Omental fat pad (tissue), 4 donors: ENCODE measurements around the gene PKN1. TPM values are rescaled to one million over a fixed set of nuclear protein-coding genes. Genes with fewer than 3 reads are reported as not detected.

Experiments used
- ATAC-seq: fragments of 150-250 bp; one replicate; pipeline ENCODE4 v1.9.1; 2016; ENCODE audit warnings: mild to moderate bottlenecking, moderate library complexity; ENCODE audit not compliant: low FRiP score
- DNase-seq: peaks from one replicate; pipeline ENCODE4 v3.0.0-alpha.2; 2019; ENCODE audit warnings: low spot score
- CTCF ChIP-seq, 3 donors: fragments of 450-650 bp; IDR thresholded peaks; one replicate each; pipeline ENCODE4 v1.5.1; 2016 to 2017; ENCODE audit warnings: antibody characterized with exemption in 3 of 3, mild to moderate bottlenecking in 3 of 3, moderate library complexity in 2 of 3
- total RNA-seq, 4 donors: library from RNA; depleted of rRNA; stranded (reverse); fragments of >200 nt; gene quantifications; one replicate each; pipeline ENCODE4 v1.1.0, GENCODE V29; 2016

The PKN1 gene
- total RNA-seq, 4 donors from 2014 or later, result 47.3 to 104 (median 85.0) TPM

DNA sequence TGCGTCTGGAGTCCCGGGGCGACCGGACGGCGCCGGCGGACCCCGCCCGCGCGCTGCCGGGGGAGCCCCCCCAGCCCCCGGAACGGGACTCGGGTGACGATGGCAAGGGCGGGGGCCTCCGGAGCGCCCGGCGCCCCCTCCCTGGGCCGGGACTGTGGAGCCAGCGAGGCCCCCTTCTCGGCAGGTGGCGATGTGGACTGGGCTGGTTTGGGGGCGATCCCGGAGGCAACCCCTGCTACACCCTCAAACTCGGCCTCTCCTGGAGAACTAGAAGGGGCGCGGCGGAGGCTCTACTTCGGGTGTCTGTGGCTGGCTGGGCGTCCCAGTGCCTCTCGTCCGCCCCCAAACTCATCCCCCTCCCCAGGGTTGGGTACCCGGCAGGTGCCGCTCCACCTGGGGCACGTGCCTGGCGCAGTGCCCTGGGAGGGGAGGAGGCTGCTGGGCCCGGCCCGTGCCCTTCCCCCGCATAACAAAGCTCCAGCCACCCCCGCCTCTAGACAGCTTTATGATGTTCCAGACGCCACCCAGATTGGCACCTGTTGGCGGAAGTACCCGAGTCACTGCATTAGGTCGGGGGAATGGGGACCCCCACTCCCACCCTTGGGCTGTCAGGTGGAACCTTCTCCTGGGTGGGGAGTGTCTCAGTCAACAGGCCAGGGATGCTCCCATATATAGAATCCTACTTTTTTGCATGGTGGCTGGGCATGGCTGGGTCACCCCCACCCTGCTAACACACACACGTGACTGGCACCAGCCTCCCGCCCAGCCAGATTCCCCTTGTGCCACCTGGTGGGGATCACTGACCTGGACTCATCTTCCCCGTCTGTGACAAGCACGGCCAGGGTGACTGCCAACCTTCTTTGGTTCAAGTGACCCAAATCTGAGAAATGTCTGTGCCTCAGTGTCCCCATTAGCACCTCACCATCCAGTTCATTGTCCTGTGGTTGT, 722 bp downstream of the PKN1 start:
- ATAC-seq (peak; percentile 3), DNase-seq (no peak)
- TF ChIP-seq CTCF (IDR thresholded peaks at IDR 0.05), result no peak

DNA sequence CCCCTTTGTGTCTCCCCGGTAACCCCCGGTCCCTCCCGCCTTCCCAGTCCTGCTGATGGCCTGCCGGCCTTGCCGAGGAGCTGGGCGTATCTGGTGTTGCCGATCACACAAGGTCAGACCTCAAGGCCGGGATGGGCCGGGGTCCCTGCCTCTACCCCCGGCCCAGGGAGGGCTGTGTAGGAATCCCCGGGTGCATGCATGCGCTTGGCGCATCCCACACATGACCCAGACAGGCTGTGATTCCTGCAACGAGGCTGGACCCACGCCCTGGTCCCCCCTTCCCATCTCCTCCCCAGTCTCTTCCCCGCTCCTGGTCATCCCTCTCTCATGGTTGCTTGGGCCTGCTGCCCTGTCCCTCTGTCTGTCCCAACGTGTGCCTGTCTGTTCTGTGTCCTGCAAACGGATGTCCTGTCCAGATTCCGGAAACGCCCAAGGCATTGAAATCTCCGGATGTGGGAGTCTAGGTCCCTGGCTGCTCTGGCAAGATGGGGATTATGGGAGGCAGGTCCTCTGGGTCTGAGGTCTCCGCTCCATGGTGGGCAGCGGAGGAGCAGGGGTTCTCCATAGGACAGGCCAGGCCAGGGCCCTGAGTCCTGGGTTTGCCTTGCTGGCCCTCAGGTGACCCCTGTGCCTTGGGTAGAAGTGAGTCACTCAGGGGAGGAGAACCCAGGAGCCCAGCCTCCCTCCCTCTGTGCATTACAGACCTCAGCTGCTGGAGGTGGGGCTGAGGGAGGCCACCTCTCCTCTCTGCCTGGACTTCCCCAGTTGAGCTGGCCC, 1.6 kb downstream of the PKN1 start:
- ATAC-seq (peak; percentile 94), DNase-seq (no peak)
- no peak for TF ChIP-seq CTCF (IDR thresholded peaks at IDR 0.05)

- DNase-seq, result no peak
- no peak for TF ChIP-seq CTCF (IDR thresholded peaks at IDR 0.05)
- ATAC-seq, result no peak
These were observed 2.4 kb downstream of the PKN1 start for GRCh38 chr19:14435320-14436050.

DNA sequence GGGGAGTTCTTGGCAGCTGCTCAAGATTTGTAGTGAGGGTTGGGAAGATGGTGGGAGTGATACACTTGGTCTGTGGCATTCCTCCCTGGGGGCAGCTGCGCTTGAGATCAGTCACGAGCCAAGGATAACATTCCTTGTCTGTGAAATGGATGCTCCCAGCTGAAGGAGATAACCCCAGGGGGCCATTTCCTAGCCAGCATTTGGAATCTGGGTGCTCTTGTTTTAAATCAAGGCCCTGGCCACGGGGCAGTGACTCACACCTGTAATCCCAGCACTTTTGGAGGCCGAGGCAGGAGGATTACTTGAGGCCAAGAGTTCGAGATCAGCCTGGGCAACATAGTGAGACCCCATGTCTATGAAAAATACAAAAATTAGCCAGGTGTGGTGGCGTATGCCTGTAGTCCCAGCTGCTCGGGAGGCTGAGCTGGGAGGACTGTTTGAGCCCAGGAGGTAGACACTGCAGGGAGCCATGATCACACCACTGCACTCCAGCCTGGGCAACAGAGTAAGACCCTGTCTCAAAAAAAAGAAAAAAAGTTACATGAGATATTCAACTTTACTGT, 4.6 kb downstream of the PKN1 start:
- TF ChIP-seq CTCF (IDR thresholded peaks at IDR 0.05), result no peak
- no peak for DNase-seq
- no peak for ATAC-seq

DNA sequence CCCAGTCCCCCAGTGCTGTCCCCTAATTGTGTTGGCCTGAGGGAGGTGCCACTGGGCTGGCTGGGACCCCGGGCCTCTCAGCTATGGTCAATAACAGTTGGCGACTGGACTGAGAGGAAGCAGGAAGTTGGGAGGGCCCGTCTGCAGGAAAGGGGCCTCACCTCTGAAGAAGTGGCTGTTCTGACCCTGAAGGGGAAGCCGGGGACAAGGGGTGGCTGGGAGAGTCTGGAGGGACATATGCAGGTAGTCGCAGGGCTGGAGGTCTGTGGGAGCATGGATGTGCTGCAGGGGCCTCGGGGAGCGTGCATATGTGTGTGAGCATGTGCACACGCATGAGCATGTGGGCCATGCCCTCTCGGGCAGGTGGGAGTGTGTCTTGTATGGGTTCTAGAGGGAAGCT, 5.9 kb downstream of the PKN1 start:
- no peak for ATAC-seq
- DNase-seq, result no peak
- TF ChIP-seq CTCF (IDR thresholded peaks at IDR 0.05), result no peak

DNA sequence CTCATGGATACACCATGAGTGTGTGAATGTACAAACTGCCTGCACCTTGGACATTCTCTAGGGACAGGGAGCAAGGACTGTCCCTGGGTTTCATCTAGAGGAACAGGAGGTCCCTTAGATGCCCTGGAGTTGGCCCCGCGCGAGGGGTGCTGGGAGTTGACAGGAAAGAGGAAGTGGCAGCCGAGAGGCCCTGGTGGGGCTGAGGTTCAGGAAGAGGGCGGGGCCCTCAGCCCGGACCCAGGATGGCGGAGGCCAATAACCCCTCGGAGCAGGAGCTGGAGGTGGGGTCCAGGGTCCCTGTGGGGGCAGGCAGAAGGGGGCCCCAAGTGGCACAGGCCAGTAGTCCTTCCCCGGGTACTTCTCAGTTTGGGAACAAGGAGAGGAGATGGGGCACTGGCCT, 6.9 kb downstream of the PKN1 start:
- ATAC-seq (no peak), DNase-seq (no peak)
- TF ChIP-seq CTCF (IDR thresholded peaks at IDR 0.05), result no peak
